Right lobe of liver (tissue), 6 donors: ENCODE results near the gene GNAQ. TPM values are rescaled to one million over a fixed set of nuclear protein-coding genes. Genes with fewer than 3 reads are reported as not detected.
"Not testable (repeated sequence)": the region's sequence is repeated elsewhere in the genome, so short reads cannot be mapped to it uniquely, and the experiment has no call there.

Experiments used
- ATAC-seq, 4 donors: fragments of 200-7000 bp; cut with Tn5 transposase; one replicate each; pipeline ENCODE4 v1.9.1; 2020; ENCODE audit warnings: mild to moderate bottlenecking in 4 of 4, moderate library complexity in 4 of 4
- DNase-seq, 3 donors: peaks; one replicate each; pipeline ENCODE4 v3.0.0-alpha.2; 2020
- H3K27ac ChIP-seq, 3 donors: fragments of 200-600 bp; one replicate each; pipeline ENCODE4 v1.8.0; 2022
- H3K27me3 ChIP-seq, 2 donors: fragments of 200-600 bp; one replicate each; pipeline ENCODE4 v1.8.0; 2022
- H3K36me3 ChIP-seq, 4 donors: fragments of 200-600 bp; sonication (generic) in 1 of 4; one replicate each; pipeline versions ENCODE4 v1.5.1 to v1.8.0; 2017 to 2022; ENCODE audit warnings: control low read depth in 1 of 4
- H3K4me1 ChIP-seq, 4 donors: fragments of 200-600 bp; sonication (generic) in 1 of 4; one replicate each; pipeline versions ENCODE4 v1.5.1 to v1.8.0; 2017 to 2022; ENCODE audit warnings: control low read depth in 1 of 4
- H3K4me3 ChIP-seq, 3 donors: fragments of 200-600 bp; one replicate each; pipeline ENCODE4 v1.8.0; 2022
- H3K9me3 ChIP-seq, 4 donors: fragments of 200-600 bp; sonication (generic) in 1 of 4; one replicate each; pipeline versions ENCODE4 v1.5.1 to v1.8.0; 2017 to 2022; ENCODE audit warnings: control low read depth in 1 of 4
- CTCF ChIP-seq, 4 donors: fragments of 200-600 bp in 3 of 4; fragments of 450-650 bp in 1 of 4; IDR thresholded peaks; one replicate each; pipeline versions ENCODE4 v1.5.1 to v1.8.0; 2016 to 2022; ENCODE audit warnings: antibody characterized with exemption in 4 of 4, mild to moderate bottlenecking in 2 of 4
- POLR2A ChIP-seq: fragments of 450-650 bp; IDR thresholded peaks from one replicate; pipeline ENCODE4 v1.6.1; 2017; ENCODE audit warnings: antibody characterized with exemption, mild to moderate bottlenecking
- WGBS: methylation state at CpG from one replicate; pipeline ENCODE4 v1.1.6; 2018; ENCODE audit warnings: low coverage, low lambda C conversion rate; ENCODE audit not compliant: insufficient coverage; ENCODE audit errors: missing lambda C conversion rate; 5-methylcytosine and 5-hydroxymethylcytosine counted together
- intact Hi-C, 2 donors: fragments of 100-400 bp; cut with DNase I; formaldehyde crosslinking; loops; one replicate each; pipeline versions ENCODE4 v1.11.2 to v1.14.1; 2022
- total RNA-seq, 6 experiments: library from RNA; depleted of rRNA in 2 of 6; stranded (reverse); fragments of >200 nt in 2 of 6; fragmentation: NEBNext Ultra II Directional in 3 of 6; extraction: Animal tissue kit (Norgen Biotek cat#: 25700) in 3 of 6; gene quantifications; one replicate each; pipeline versions ENCODE4 v1.1.0 to v1.2.4, GENCODE V29; 2016 to 2023
- donor health status: DM: no; HTN: yes; CAD: no.
- donor health status: DM: no; HTN: no; CAD: no.
- donor health status: DM: no; HTN: no; CAD: no.
- donor health status: DM: no; HTN: yes; CAD: no.
- donor health status: DM: no; HTN: yes; CAD: no.

Gene GNAQ
- total RNA-seq, 6 experiments from 2014 or later, result 15.8 to 28.7 (median 21.6) TPM

- H3K27ac ChIP-seq, result no peak overlapping the region
- intact Hi-C loops, result no loop called here
- no peaks in the 10 kb centered on the region for H3K36me3 ChIP-seq
- TF ChIP-seq POLR2A (no peak), CTCF (IDR thresholded peaks at IDR 0.05) (peak; percentile 47 to 63 (median 58))
- H3K27me3 ChIP-seq, result no peaks in the 10 kb centered on the region
- ATAC-seq, result peak; percentile 58 to 61 (median 60)
- no peak overlapping the region for H3K4me3 ChIP-seq
- WGBS, result 49% methylated on average over 10 of the region's 10 CpGs
- no peaks in the 10 kb centered on the region for H3K9me3 ChIP-seq
- H3K4me1 ChIP-seq, result peaks cover 0 to 15% (median 6%) of the 10 kb centered on the region in 4 donors
- no peak for DNase-seq
These were observed 266.5 kb downstream of the GNAQ start for GRCh38 chr9:77764894-77765780.

DNA sequence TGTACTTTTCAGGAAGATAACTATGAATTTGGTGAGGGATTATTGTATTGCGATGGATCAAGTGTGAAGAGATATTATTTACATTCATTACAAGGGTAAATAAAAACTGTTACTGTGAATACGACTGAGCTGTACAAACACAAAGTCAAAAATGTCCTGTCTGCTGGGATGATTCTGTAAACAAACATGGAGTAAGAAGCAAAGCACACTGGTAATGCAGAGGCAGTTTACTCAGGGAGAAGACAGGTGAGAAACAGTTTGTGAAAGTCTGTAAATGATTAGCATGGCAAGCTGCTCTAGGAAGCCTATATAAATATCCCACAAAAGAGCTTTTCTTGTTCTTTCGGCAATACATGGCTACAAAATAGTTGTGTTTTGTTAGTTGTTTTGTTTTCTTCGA lies 268.0 kb downstream of the GNAQ start:
- 30% methylated on average over 4 of the region's 4 CpGs for WGBS
- no peaks in the 10 kb centered on the region for H3K9me3 ChIP-seq
- TF ChIP-seq CTCF (IDR thresholded peaks at IDR 0.05) (no peak), POLR2A (no peak)
- peak overlapping the region in 1 of 3 donors; percentile 7 for H3K27ac ChIP-seq
- DNase-seq, result no peak
- no peak overlapping the region for H3K4me3 ChIP-seq
- H3K27me3 ChIP-seq, result no peaks in the 10 kb centered on the region
- ATAC-seq, result peak; percentile 92 to 98 (median 96)
- intact Hi-C loops, result no loop called here
- peaks cover 0 to 15% (median 6%) of the 10 kb centered on the region in 4 donors for H3K4me1 ChIP-seq
- no peaks in the 10 kb centered on the region for H3K36me3 ChIP-seq

DNA sequence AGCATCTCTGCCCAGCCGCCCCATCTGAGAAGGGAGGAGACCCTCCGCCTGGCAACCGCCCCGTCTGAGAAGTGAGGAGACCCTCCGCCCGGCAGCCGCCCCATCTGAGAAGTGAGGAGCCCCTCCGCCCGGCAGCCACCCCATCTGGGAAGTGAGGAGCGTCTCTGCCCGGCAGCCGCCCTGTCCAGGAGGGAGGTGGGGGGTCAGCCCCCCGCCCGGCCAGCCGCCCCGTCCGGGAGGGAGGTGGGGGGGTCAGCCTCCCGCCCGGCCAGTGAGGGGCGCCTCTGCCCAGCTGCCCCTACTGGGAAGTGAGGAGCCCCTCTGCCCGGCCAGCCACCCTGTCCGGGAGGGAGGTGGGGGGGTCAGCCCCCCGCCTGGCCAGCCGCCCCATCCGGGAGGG lies 270.7 kb downstream of the GNAQ start:
- H3K27me3 ChIP-seq, ATAC-seq, H3K27ac ChIP-seq, DNase-seq, H3K4me3 ChIP-seq, H3K9me3 ChIP-seq, H3K36me3 ChIP-seq, intact Hi-C loops: not testable (repeated sequence)
- peaks cover 0 to 15% (median 6%) of the 10 kb centered on the region in 4 donors for H3K4me1 ChIP-seq
- WGBS, result 100% methylated on average over 1 of the region's 25 CpGs

DNA sequence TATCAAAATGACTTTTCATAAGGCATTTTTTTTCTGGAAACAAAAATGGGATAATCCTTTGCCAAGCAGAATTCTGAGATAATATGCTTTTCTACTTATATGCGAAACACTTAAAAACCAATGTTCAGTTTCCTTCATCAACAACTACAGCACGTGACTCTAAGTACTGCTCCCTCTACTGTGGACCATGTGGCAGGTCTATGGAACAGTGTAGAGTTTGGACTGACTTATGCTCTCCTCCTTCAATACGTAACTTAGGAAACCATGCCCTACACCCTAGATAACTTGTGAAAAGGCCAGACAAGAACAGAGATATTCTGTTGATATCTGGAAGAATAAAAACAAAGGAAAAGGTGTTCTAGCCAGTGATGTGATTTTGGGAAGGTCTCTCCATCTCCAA lies 272.2 kb downstream of the GNAQ start:
- no peak for TF ChIP-seq POLR2A
- TF ChIP-seq CTCF (IDR thresholded peaks at IDR 0.05), result no peak
- intact Hi-C loops, result no loop called here
- 68% methylated on average over 3 of the region's 3 CpGs for WGBS
- no peak overlapping the region for H3K27ac ChIP-seq
- no peaks in the 10 kb centered on the region for H3K9me3 ChIP-seq
- H3K4me3 ChIP-seq, result no peak overlapping the region
- no peaks in the 10 kb centered on the region for H3K27me3 ChIP-seq
- no peaks in the 10 kb centered on the region for H3K36me3 ChIP-seq
- ATAC-seq (peak in 2 of 4 donors; percentile 26 to 36), DNase-seq (no peak)
- H3K4me1 ChIP-seq, result peaks cover 0 to 13% (median 6%) of the 10 kb centered on the region in 4 donors

- Histone ChIP-seq H3K36me3 (no peaks in the 10 kb centered on the region), H3K27me3 (no peaks in the 10 kb centered on the region), H3K27ac (no peak overlapping the region), H3K9me3 (no peaks in the 10 kb centered on the region), H3K4me1 (no peaks in the 10 kb centered on the region), H3K4me3 (no peak overlapping the region)
- intact Hi-C loops, result no loop called here
- ATAC-seq (no peak), DNase-seq (no peak)
- no peak for TF ChIP-seq CTCF (IDR thresholded peaks at IDR 0.05)
- no peak for TF ChIP-seq POLR2A
- WGBS, result 0% methylated on average over 1 of the region's 1 CpG
These were observed 275.2 kb downstream of the GNAQ start for GRCh38 chr9:77756449-77756848.
